GM21528 (cell line): ENCODE measurements around the gene CCDC88A.
"Not testable (repeated sequence)": the region's sequence is repeated elsewhere in the genome, so short reads cannot be mapped to it uniquely, and the experiment has no call there.

Experiments
- ATAC-seq: cut with Tn5 transposase; IDR thresholded peaks from one replicate; pipeline ENCODE4 v1.9.1; 2021; ENCODE audit warnings: mild to moderate bottlenecking, moderate library complexity; ENCODE audit not compliant: unreplicated experiment, low FRiP score

The CCDC88A gene, protein sequence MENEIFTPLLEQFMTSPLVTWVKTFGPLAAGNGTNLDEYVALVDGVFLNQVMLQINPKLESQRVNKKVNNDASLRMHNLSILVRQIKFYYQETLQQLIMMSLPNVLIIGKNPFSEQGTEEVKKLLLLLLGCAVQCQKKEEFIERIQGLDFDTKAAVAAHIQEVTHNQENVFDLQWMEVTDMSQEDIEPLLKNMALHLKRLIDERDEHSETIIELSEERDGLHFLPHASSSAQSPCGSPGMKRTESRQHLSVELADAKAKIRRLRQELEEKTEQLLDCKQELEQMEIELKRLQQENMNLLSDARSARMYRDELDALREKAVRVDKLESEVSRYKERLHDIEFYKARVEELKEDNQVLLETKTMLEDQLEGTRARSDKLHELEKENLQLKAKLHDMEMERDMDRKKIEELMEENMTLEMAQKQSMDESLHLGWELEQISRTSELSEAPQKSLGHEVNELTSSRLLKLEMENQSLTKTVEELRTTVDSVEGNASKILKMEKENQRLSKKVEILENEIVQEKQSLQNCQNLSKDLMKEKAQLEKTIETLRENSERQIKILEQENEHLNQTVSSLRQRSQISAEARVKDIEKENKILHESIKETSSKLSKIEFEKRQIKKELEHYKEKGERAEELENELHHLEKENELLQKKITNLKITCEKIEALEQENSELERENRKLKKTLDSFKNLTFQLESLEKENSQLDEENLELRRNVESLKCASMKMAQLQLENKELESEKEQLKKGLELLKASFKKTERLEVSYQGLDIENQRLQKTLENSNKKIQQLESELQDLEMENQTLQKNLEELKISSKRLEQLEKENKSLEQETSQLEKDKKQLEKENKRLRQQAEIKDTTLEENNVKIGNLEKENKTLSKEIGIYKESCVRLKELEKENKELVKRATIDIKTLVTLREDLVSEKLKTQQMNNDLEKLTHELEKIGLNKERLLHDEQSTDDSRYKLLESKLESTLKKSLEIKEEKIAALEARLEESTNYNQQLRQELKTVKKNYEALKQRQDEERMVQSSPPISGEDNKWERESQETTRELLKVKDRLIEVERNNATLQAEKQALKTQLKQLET (N-terminal part only)

DNA sequence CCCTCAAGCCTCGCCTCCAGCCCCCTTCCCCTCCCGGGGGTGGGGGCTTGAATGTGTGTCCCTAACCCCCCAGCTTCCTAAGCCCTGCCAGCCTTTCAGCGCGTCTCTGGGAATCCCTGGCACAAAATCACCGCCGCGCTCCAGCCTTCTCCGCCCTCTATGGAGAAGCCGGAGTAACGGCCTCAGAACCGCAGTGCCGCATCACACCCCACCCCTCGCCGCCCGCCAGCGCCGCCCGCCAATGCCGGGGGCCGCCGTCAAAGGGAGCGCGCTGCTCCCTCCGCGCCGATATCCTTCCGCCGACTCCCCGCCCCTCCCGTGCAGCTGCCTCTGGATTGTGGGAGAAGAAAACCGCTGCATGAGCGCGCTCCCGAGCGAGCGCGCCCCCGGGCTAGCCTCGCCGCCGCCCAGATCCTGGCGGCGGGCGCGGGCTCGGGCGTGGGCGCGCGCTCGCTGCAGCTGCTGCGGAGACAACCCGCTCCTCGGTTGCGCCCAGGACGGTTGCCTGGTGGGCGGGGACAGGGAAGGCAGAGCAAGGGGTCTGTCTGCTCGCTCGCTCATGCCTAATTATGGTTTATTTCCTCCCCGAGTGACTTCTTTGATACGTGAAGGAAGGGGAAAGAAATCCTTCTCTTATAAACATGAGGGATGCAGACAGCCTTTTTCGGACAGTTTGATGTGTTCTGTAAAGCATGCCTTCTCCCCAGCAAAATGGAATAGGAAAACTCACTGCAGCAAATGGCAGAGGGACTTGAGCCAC, at the start of gene CCDC88A:
Gene CCDC88A (minus strand): TSS at position 178 of the 760 bp plus-strand sequence. CDS start 777 bp downstream, outside the sequence.
- peak; percentile 75 for ATAC-seq

GRCh38 chr2:55461679-55462078, 42.0 kb upstream of the CCDC88A start:
- no peak for ATAC-seq

GRCh38 chr2:55460562-55460961, 40.9 kb upstream of the CCDC88A start:
- ATAC-seq = no peak

- ATAC-seq = no peak
Measured at GRCh38 chr2:55459714-55460274, 40.1 kb upstream of the CCDC88A start.

GRCh38 chr2:55459279-55459678, 39.6 kb upstream of the CCDC88A start:
- no peak for ATAC-seq

DNA sequence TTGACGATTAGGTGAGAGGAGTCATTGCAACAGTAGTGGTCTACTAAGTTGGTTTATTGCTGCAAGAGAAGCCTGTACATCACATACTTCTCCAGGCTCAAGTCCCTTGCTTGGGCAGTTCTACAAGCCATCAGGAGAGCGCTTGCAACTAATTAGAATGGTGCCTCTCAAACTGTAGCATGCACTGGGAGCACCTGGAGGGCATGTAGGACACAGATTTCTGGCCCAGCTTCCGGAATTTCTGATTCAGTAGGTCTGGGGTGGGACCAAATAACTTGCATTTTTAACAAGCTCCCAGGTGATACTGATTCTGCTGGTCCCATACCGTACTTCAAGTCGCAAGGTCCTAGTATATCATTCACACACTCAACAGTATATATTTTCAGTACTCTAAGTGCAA, 34.5 kb upstream of the CCDC88A start:
- no peak for ATAC-seq

GRCh38 chr2:55452879-55453278, 33.2 kb upstream of the CCDC88A start:
- no peak for ATAC-seq

GRCh38 chr2:55451699-55452098, 32.0 kb upstream of the CCDC88A start:
- no peak for ATAC-seq

DNA sequence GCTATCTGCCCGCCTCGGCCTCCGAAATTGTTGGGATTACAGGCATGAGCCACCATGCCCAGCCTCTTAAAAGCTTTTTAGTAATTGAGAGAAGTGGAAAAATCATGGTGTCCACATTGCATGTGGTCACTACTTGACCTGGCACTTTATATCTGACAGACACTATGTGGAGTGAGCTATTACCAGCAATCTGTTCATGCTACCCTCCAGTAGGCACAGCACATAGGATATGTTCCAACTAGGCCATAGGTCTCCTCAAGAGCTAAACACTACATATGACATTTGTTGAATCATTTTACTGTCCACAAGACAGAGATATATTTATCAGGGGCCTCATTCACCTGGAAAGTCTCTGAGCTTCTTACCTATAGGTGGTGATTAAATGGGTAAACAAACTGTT, 30.4 kb upstream of the CCDC88A start:
- ATAC-seq = not testable (repeated sequence)

- ATAC-seq = not testable (repeated sequence)
Measured at GRCh38 chr2:55442045-55442760, 22.5 kb upstream of the CCDC88A start.

DNA sequence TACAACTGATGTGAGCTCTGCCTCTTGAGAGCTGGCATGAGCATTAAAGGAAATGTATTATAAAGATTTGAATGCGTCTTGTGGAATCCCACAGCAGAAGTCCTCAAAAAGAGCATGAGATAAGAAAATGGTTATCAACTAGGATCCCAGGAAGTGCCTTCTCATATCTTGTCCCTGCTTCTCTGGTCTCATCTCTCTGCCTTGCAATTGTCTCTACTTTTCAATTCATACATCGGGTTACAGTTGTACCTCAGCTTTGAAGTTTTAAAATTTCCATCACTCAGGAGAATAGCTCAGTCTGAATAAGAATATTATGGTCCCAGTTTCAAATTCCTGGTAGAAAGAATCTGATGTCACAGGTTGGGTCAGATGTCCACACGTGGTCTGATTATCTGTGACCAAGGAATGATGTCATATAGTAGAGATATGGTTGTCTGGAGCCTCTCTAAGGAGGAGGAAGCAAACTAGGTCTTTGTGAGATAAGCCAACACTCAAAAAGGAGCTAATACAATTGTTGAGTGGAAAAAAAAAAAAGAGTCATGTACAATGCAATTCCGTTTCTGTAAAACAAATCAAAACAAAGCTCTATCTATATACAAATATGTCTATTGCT, 21.7 kb upstream of the CCDC88A start:
- ATAC-seq = no peak

GRCh38 chr2:55439101-55439397, 19.4 kb upstream of the CCDC88A start:
- no peak for ATAC-seq

- no peak for ATAC-seq
Measured at GRCh38 chr2:55438391-55439100, 18.9 kb upstream of the CCDC88A start.

DNA sequence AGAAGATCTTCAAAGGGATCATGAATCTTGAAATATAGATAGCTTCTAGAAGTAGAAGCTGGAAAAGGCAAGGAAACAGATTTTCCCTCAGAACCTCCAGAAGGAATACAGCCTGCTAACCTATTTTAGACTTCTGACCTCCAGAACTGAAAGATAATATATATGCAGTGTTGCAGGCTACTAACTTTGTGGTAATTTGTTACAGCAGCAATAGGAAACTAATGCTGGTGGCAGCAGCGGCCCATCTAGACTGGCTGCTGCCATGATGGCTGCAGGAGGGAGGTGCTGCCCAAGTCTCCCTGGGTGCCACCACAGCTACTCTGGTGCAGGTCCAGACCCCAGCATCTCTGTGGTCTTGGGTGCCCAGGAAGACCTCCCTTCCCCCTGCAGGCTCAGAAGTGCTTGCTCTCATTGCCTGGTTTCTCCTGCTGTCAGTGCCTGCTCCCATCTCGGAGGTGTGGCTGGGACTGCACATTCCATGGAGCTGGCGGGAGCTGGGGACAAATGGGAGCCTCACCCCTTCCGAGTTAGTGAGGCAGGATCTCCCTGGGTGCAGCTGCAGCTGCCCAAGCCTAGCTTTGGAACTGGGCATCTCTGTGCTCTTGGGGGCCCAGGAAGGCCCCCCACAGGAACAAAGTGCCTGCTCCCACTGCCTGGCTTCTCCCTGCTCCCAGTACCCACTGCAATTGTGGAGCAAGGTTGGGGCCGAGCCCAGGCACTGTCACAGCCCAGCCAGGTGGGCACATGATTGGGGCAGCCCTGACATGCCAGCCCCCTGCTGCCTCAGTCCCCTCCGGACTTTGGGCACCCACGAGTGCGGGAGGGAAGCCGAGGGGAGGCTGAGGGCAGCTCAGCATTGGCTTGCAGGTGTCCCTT, 18.1 kb upstream of the CCDC88A start:
- no peak for ATAC-seq

DNA sequence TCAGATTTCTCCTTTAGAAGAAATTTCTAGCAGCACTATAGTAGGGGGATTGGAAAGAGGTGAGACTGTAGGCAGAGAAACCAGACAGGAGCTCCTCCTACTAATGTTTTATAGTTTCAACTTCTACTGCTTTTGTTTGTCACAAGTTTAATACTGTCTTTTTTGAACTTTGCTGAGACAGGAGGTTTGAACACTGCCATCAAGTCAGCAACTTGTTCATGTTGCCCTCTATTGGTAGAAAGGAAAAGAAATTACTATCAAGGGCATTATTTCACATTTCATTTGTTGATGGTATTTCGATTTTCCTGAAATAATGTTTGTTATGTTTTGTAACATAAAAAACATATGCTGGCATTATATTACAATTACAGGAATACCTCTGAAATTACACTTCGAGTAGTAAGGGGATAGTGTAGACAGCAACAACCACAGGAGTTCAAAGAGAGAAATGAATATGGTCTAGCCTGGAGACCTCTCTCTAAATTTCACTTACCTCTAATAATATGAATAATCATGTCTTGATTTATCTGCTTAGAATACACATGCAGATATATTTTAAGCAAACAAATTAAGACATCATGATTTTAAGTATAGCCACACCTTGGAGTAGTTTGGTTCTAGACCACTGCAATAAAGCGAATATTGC, 12.4 kb upstream of the CCDC88A start:
- no peak for ATAC-seq

DNA sequence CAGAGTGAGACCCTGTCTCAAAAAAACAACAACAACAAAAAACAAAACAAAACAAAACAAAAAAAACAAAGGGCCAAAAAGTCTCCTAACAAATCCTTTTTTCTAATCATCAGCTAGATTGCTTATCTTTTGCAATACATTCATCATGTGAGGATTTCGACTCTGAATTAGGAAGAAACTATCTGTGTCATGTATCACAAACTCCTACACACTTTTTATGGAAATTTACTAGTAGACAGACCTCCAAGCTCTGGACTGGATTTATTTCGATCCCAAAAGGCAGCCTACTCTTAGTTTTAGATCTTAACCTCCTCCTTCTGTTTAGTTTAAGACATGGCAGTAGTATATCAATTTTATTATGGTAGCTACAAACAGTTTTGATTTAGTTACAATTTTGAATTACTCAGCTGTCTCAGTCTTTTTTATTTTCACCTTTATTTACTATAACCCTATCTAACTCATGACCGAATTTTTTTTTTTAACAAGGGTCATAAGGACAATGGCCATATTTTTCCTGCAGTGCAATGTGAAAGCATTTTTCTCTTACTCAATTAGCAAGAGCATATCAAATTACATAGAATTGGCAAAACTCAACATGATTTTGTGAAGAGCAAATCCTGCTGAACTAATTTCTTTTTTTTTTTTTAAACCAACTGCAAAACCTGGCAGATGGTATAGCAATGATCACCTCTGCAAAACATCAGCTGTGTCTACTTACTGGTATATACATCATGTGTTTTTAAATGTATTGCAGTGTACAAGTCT, 10.7 kb upstream of the CCDC88A start:
- no peak for ATAC-seq
